Calu3 (cell line): ENCODE data around the gene RTL5. TPM values are rescaled to one million over a fixed set of nuclear protein-coding genes. Genes with fewer than 3 reads are reported as not detected.

Experiments used
- BruUV-seq: library from RNA; stranded (reverse); fragments of 400-500 nt; replicated peaks from 2 replicates; lab custom pipeline; 2021; lab: Mats Ljungman, UMichigan
- CTCF ChIA-PET: fragments of 300-600 bp; sonication (Branson Sonifier 250); formaldehyde crosslinking; loops from one replicate; lab custom pipeline; 2022; ENCODE audit warnings: antibody characterized with exemption; lab: Charles Lee
- DNase-seq: peaks from one replicate; pipeline ENCODE4 v3.0.0; 2022
- H3K27ac Mint-ChIP-seq: one replicate; pipeline ENCODE4 v1.8.0; 2022; ENCODE audit warnings: mixed read lengths; ENCODE audit not compliant: unreplicated experiment
- H3K27me3 Mint-ChIP-seq: one replicate; pipeline ENCODE4 v1.8.0; 2022; ENCODE audit warnings: mixed read lengths; ENCODE audit not compliant: unreplicated experiment
- H3K36me3 Mint-ChIP-seq: one replicate; pipeline ENCODE4 v1.8.0; 2022; ENCODE audit warnings: mild to moderate bottlenecking, moderate library complexity, mixed read lengths; ENCODE audit not compliant: insufficient read depth, unreplicated experiment
- H3K4me1 Mint-ChIP-seq: one replicate; pipeline ENCODE4 v1.8.0; 2022; ENCODE audit warnings: mild to moderate bottlenecking, low read depth, mixed read lengths; ENCODE audit not compliant: unreplicated experiment
- H3K4me3 Mint-ChIP-seq: one replicate; pipeline ENCODE4 v1.8.0; 2022; ENCODE audit warnings: mild to moderate bottlenecking, low read depth, moderate library complexity, mixed read lengths; ENCODE audit not compliant: unreplicated experiment
- H3K9me3 Mint-ChIP-seq: one replicate; pipeline ENCODE4 v1.8.0; 2022; ENCODE audit warnings: low read depth, mixed read lengths; ENCODE audit not compliant: unreplicated experiment
- intact Hi-C: fragments of 100-400 bp; cut with micrococcal nuclease; formaldehyde crosslinking; loops from one replicate; pipeline ENCODE4 v1.10.0; 2022; ENCODE audit not compliant: unreplicated experiment
- total RNA-seq: library from RNA; stranded (reverse); gene quantifications from 2 replicates; pipeline ENCODE4 v1.2.3, GENCODE V29; 2022
- TF ChIP-seq, protein P1 (sequence below): fragments of 200-600 bp; IDR thresholded peaks from one replicate; pipeline ENCODE4 v1.8.0; 2022; ENCODE audit warnings: antibody characterized with exemption; ENCODE audit not compliant: unreplicated experiment

The RTL5 gene
- total RNA-seq, 1 experiment from 2014 or later = 0.07 TPM

DNA sequence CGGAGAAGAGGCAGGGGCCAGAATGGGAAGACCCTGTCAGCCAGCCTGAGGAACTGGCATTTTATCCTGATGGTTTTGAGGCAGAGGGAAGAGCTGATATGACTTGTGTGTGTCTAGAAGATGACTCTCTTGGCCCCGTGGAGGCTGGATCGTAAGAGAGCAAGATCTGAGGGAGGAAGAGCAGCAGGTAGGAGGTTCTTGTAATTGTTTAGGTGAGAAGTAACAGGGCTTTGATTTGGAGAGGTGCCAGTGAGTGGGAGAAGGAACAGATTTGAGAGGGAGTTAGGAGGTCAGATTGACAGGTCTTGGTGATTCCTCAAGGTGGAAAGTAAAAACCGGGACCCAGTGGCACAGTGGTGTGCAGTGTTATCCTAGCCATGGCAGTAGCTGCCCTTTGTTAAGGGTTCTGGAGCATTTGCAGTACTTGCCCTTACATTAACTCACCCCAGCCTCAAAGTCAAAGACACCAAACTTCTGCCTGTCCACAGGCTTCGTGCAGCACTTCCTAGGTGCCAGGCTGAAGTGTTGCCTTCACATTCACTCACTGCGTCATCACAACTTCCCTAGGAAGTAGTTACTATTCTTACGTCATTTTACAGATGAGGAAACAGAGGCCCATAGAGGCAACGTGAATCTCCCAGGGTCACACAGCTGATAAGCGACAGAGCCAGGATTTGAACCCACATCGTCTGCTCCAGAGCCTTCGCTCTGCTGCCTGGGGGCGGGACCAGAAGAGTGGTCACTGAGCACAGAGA is 23.7 kb downstream of the RTL5 start:
- no peak for DNase-seq
- intact Hi-C loops = no loop called here
- no peaks in the 10 kb centered on the region for H3K36me3 Mint-ChIP-seq
- H3K27me3 Mint-ChIP-seq = peaks cover 65% of the 10 kb centered on the region
- TF ChIP-seq, protein P1, sequence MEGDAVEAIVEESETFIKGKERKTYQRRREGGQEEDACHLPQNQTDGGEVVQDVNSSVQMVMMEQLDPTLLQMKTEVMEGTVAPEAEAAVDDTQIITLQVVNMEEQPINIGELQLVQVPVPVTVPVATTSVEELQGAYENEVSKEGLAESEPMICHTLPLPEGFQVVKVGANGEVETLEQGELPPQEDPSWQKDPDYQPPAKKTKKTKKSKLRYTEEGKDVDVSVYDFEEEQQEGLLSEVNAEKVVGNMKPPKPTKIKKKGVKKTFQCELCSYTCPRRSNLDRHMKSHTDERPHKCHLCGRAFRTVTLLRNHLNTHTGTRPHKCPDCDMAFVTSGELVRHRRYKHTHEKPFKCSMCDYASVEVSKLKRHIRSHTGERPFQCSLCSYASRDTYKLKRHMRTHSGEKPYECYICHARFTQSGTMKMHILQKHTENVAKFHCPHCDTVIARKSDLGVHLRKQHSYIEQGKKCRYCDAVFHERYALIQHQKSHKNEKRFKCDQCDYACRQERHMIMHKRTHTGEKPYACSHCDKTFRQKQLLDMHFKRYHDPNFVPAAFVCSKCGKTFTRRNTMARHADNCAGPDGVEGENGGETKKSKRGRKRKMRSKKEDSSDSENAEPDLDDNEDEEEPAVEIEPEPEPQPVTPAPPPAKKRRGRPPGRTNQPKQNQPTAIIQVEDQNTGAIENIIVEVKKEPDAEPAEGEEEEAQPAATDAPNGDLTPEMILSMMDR = no peak
- H3K4me1 Mint-ChIP-seq = no peaks in the 10 kb centered on the region
- no peak overlapping the region for H3K27ac Mint-ChIP-seq
- H3K9me3 Mint-ChIP-seq = no peaks in the 10 kb centered on the region
- CTCF ChIA-PET = no interaction called here
- BruUV-seq = no TSS peak
- H3K4me3 Mint-ChIP-seq = no peak overlapping the region

DNA sequence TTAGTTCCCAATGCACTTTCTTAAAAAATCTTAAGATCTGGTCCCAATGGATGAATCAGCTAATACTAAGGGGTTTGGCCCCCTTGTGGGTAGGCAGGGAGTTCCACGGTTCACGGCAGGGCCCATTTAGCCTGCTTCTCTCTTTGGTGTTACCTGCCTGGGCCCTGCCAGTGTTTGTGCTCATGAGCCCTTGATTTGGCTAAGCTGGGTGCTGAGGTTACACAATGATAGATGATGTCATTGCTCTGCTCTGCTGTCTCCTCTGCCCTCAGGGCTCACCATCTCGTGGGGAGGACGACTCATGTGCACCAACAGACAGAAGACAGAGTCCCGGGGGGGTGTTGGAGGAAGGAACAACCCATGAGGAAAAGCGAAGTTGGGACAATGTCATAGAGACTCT is 24.4 kb downstream of the RTL5 start:
- Mint-ChIP-seq H3K4me3 (no peak overlapping the region), H3K36me3 (no peaks in the 10 kb centered on the region), H3K27ac (no peak overlapping the region), H3K9me3 (no peaks in the 10 kb centered on the region), H3K4me1 (no peaks in the 10 kb centered on the region), H3K27me3 (peaks cover 62% of the 10 kb centered on the region)
- TF ChIP-seq, protein P1 = no peak
- DNase-seq = no peak
- CTCF ChIA-PET = no interaction called here
- intact Hi-C loops = no loop called here
- no TSS peak for BruUV-seq

DNA sequence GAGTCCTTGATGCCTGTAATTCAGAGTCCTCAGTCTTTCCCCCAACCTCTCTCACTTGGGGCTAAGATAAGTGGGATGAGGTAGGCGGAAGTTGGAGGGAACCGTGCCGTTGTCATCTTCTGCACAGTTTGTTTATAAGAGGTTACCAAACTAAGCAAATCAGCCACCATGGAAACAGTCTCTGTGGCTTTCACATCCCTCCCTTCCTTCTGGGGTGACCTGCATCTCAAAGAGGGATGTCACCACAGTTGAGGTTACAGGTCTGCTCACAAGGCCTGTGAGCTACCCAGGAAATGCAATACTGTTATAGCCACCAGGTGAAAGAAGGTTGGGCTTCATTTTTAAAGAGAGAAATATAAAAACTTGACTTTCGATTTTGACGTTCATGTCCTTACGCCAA is 26.3 kb downstream of the RTL5 start:
- H3K36me3 Mint-ChIP-seq = no peaks in the 10 kb centered on the region
- peaks cover 61% of the 10 kb centered on the region for H3K27me3 Mint-ChIP-seq
- CTCF ChIA-PET = no interaction called here
- H3K4me3 Mint-ChIP-seq = no peak overlapping the region
- H3K27ac Mint-ChIP-seq = no peak overlapping the region
- DNase-seq = no peak
- intact Hi-C loops = no loop called here
- no peaks in the 10 kb centered on the region for H3K9me3 Mint-ChIP-seq
- no peaks in the 10 kb centered on the region for H3K4me1 Mint-ChIP-seq
- TF ChIP-seq, protein P1 = no peak
- no TSS peak for BruUV-seq

DNA sequence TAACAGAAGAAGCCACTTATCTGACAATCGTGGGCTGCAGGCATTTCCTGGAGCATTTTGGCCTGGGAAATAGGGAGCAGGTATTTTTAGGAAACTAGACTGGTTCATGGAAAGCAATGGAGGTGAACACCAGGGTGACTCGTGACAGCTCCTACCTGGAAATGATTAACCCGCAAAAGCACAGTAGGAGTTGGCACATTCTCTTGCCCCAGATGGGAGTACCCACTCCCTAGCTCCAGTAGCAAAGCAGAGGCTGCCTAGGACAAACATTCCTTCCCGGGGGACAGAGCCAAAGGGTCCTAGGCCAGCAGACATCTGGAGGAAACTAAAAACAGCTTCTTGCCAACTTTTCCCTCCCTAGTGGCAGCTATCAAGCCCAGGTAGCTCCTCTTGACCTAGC is 29.0 kb downstream of the RTL5 start:
- Mint-ChIP-seq H3K27ac (no peak overlapping the region), H3K4me3 (no peak overlapping the region), H3K36me3 (no peaks in the 10 kb centered on the region), H3K9me3 (no peaks in the 10 kb centered on the region), H3K4me1 (no peaks in the 10 kb centered on the region), H3K27me3 (peaks cover 60% of the 10 kb centered on the region)
- no TSS peak for BruUV-seq
- DNase-seq = no peak
- CTCF ChIA-PET = no interaction called here
- intact Hi-C loops = no loop called here
- TF ChIP-seq, protein P1 = no peak
